ENCODE measurements around the gene FKBP3. TPM values are rescaled to one million over a fixed set of nuclear protein-coding genes. Genes with fewer than 3 reads are reported as not detected.
"Not testable (repeated sequence)": the region's sequence is repeated elsewhere in the genome, so short reads cannot be mapped to it uniquely, and the experiment has no call there.

The FKBP3 gene
- 58.0 and 59.3 TPM in 2 replicates for total RNA-seq

GRCh38 chr14:45134051-45134958 is at the start of gene FKBP3:
Gene FKBP3 (minus strand): TSS chr14:45134481. CDS start chr14:45134456, 25 bp downstream.
- H3K4me1 Mint-ChIP-seq (ENCODE audit: low read depth), result peaks cover 34% of the 10 kb centered on the region
- intact Hi-C loops (cut with micrococcal nuclease), result loop anchor here (1.0 kb wide), 7 partner anchors 20 to 237 kb away; partner anchors contain the start of genes MIS18BP1 and PRPF39
- H3K9me3 Mint-ChIP-seq, result no peaks in the 10 kb centered on the region
- peak within 1 kb of the TSS; percentile 98 for H3K4me3 Mint-ChIP-seq
- peaks cover 4% of the 10 kb centered on the region for H3K36me3 Mint-ChIP-seq (ENCODE audit: low read depth)
- no peaks in the 10 kb centered on the region for H3K27me3 Mint-ChIP-seq (ENCODE audit: insufficient read depth)
- DNase-seq (ENCODE audit: low spot score), result peak; percentile 93
- H3K27ac Mint-ChIP-seq, result peak within 1 kb of the TSS; percentile 97

GRCh38 chr14:45181806-45182205 is 47.5 kb upstream of the FKBP3 start:
- Mint-ChIP-seq H3K27ac (no peak overlapping the region), H3K4me1 (ENCODE audit: low read depth) (no peaks in the 10 kb centered on the region), H3K27me3 (ENCODE audit: insufficient read depth) (no peaks in the 10 kb centered on the region), H3K4me3 (no peak overlapping the region), H3K36me3 (ENCODE audit: low read depth) (peaks cover 7% of the 10 kb centered on the region), H3K9me3 (no peaks in the 10 kb centered on the region)
- intact Hi-C loops (cut with micrococcal nuclease), result no loop called here
- no peak for DNase-seq (ENCODE audit: low spot score)

DNA sequence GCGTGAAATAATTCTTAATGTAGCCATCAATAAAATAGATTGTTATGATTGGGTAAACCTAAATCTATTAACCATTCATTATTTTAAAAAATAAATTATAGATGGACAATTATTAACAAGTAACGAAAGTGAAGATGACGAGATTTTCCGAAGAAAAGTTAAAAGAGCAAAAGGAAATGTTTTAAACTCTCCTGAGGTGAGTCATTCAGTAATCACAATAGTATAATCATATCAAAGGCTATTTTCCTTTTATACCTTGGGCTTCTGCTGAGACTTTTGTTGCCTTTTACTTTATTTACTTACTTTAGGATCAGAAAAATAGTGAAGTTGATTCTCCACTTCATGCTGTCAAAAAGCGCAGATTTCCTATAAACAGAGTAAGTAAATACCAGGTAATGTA is 47.0 kb upstream of the FKBP3 start:
- peaks cover 4% of the 10 kb centered on the region for H3K36me3 Mint-ChIP-seq (ENCODE audit: low read depth)

DNA sequence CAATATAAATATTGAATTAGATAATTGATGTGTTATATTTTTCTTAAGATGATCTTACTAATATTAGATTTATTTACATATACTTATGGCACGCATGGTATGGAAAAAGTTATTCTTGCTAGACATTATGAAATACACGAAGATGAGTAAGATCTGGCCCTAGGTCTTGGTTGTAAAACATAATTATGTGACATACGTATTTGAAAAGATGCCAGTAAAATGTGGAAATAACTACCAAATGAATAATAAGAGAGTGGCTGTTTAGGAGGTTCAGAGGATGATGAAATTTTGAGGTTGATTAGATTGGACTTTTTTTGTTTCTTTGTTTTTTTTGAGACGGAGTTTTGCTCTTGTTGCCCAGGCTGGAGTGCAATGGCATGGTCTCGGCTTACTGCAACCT is 42.8 kb upstream of the FKBP3 start:
- no peaks in the 10 kb centered on the region for H3K9me3 Mint-ChIP-seq
- no peaks in the 10 kb centered on the region for H3K27me3 Mint-ChIP-seq (ENCODE audit: insufficient read depth)
- no peaks in the 10 kb centered on the region for H3K4me1 Mint-ChIP-seq (ENCODE audit: low read depth)
- DNase-seq (ENCODE audit: low spot score), result no peak
- no peak overlapping the region for H3K4me3 Mint-ChIP-seq
- intact Hi-C loops (cut with micrococcal nuclease), result no loop called here
- H3K27ac Mint-ChIP-seq, result no peak overlapping the region
- peaks cover 1% of the 10 kb centered on the region for H3K36me3 Mint-ChIP-seq (ENCODE audit: low read depth)

More for the DNA sequence above, 47.0 kb upstream of the FKBP3 start:
- intact Hi-C loops (cut with micrococcal nuclease), result no loop called here
- H3K9me3 Mint-ChIP-seq, result no peaks in the 10 kb centered on the region
- no peaks in the 10 kb centered on the region for H3K27me3 Mint-ChIP-seq (ENCODE audit: insufficient read depth)
- no peak for DNase-seq (ENCODE audit: low spot score)
- no peak overlapping the region for H3K4me3 Mint-ChIP-seq
- no peaks in the 10 kb centered on the region for H3K4me1 Mint-ChIP-seq (ENCODE audit: low read depth)
- H3K27ac Mint-ChIP-seq, result no peak overlapping the region

DNA sequence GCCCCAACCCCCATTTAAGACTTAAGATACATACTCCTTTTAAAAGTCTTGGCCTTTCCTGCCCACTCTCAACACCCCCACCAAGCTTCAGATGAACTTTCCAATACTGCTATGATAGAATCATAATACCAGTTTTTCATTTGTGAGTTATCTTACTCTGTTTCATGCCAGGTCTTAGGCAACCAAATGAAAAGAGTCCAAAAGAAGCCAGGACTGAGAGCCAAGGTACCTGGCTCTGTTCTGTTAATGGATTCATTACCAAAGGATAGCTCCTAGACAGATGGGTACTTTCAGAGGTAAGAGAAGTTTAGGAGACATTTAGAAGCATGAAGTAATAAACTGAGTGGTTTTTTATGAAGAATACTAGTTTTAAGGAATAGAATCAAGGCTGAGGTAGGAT is 35.6 kb upstream of the FKBP3 start:
- DNase-seq (ENCODE audit: low spot score), result no peak
- Mint-ChIP-seq H3K27ac (no peak overlapping the region), H3K9me3 (no peaks in the 10 kb centered on the region), H3K4me1 (ENCODE audit: low read depth) (no peaks in the 10 kb centered on the region), H3K36me3 (ENCODE audit: low read depth) (no peaks in the 10 kb centered on the region), H3K4me3 (no peak overlapping the region), H3K27me3 (ENCODE audit: insufficient read depth) (no peaks in the 10 kb centered on the region)
- intact Hi-C loops (cut with micrococcal nuclease), result no loop called here

- intact Hi-C loops (cut with micrococcal nuclease), result loop anchor here (1.0 to 5.0 kb wide), 3 partner anchors 46 to 112 kb away; partner anchors contain the start of gene MIS18BP1
- Mint-ChIP-seq H3K27me3 (ENCODE audit: insufficient read depth) (no peaks in the 10 kb centered on the region), H3K4me3 (no peak overlapping the region), H3K36me3 (ENCODE audit: low read depth) (peaks cover 6% of the 10 kb centered on the region), H3K4me1 (ENCODE audit: low read depth) (peaks cover 8% of the 10 kb centered on the region), H3K9me3 (no peaks in the 10 kb centered on the region), H3K27ac (no peak overlapping the region)
- DNase-seq (ENCODE audit: low spot score), result no peak
These were observed 21.8 kb upstream of the FKBP3 start for GRCh38 chr14:45156067-45156466.

DNA sequence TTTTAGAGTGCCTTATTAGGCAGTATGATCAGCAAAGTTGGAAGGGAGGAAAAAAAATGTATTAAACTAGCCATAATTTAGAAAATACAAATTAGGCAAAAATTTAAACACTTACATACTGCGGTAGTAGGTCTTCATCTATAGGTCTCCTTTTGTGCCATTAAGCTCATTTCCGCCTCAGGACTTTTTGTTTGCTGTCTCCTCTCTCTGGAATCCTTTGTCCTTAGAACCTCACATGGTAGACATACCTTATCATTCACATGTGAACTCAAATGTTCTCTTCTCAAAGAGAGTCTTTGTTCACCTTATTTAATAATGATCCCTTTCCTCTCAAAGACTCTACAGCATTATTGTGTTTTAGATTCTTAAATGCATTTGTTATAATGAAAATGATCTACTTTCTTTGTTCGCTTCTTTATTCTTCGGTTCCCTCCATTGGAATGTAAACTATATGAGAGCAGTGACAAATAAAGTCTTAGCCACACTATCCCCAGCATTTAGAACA is 16.2 kb upstream of the FKBP3 start:
- Mint-ChIP-seq H3K9me3 (no peaks in the 10 kb centered on the region), H3K36me3 (ENCODE audit: low read depth) (peaks cover 8% of the 10 kb centered on the region), H3K4me3 (no peak overlapping the region), H3K27ac (no peak overlapping the region), H3K27me3 (ENCODE audit: insufficient read depth) (no peaks in the 10 kb centered on the region), H3K4me1 (ENCODE audit: low read depth) (peaks cover 5% of the 10 kb centered on the region)
- DNase-seq (ENCODE audit: low spot score), result no peak
- intact Hi-C loops (cut with micrococcal nuclease), result no loop called here

DNA sequence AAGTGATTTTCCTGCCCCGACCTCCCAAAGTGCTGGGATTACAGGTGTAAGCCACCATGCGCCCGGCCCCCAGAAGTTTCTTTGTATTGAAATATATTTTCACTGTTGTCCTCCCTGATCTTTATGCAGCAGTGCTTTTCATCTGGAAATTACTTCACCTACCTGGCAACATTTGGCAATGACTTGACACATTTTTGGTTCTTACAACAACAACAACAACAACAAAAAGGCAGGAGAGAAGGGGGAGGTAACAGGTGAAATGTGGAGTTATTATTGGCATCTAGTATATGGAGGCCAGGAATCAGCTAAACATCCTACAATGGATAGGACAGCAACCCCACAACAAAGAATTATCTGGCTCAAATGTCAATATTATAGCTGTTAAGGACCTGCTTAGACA is 15.3 kb upstream of the FKBP3 start:
- peaks cover 15% of the 10 kb centered on the region for H3K36me3 Mint-ChIP-seq (ENCODE audit: low read depth)
- no peak overlapping the region for H3K27ac Mint-ChIP-seq
- no peak for DNase-seq (ENCODE audit: low spot score)
- no peaks in the 10 kb centered on the region for H3K27me3 Mint-ChIP-seq (ENCODE audit: insufficient read depth)
- H3K4me3 Mint-ChIP-seq, result no peak overlapping the region
- intact Hi-C loops (cut with micrococcal nuclease), result no loop called here
- no peaks in the 10 kb centered on the region for H3K9me3 Mint-ChIP-seq
- H3K4me1 Mint-ChIP-seq (ENCODE audit: low read depth), result peaks cover 13% of the 10 kb centered on the region

- peak overlapping the region; percentile 48 for H3K27ac Mint-ChIP-seq
- DNase-seq (ENCODE audit: low spot score), result no peak
- intact Hi-C loops (cut with micrococcal nuclease), result no loop called here
- no peak overlapping the region for H3K4me3 Mint-ChIP-seq
- no peaks in the 10 kb centered on the region for H3K27me3 Mint-ChIP-seq (ENCODE audit: insufficient read depth)
- H3K9me3 Mint-ChIP-seq, result no peaks in the 10 kb centered on the region
- H3K36me3 Mint-ChIP-seq (ENCODE audit: low read depth), result peaks cover 20% of the 10 kb centered on the region
- peaks cover 12% of the 10 kb centered on the region for H3K4me1 Mint-ChIP-seq (ENCODE audit: low read depth)
These were observed 10.9 kb upstream of the FKBP3 start for GRCh38 chr14:45145214-45145613.

- Mint-ChIP-seq H3K9me3 (no peaks in the 10 kb centered on the region), H3K27ac (peak overlapping the region; percentile 48), H3K4me3 (no peak overlapping the region), H3K27me3 (ENCODE audit: insufficient read depth) (no peaks in the 10 kb centered on the region), H3K4me1 (ENCODE audit: low read depth) (peaks cover 15% of the 10 kb centered on the region), H3K36me3 (ENCODE audit: low read depth) (peaks cover 21% of the 10 kb centered on the region)
- no peak for DNase-seq (ENCODE audit: low spot score)
- intact Hi-C loops (cut with micrococcal nuclease), result no loop called here
These were observed 10.4 kb upstream of the FKBP3 start for GRCh38 chr14:45144658-45145057.

- Mint-ChIP-seq H3K4me1 (ENCODE audit: low read depth) (peaks cover 26% of the 10 kb centered on the region), H3K36me3 (ENCODE audit: low read depth) (peaks cover 21% of the 10 kb centered on the region)
- intact Hi-C loops (cut with micrococcal nuclease); H3K27ac Mint-ChIP-seq; DNase-seq (ENCODE audit: low spot score); H3K9me3 Mint-ChIP-seq; H3K27me3 Mint-ChIP-seq (ENCODE audit: insufficient read depth); H3K4me3 Mint-ChIP-seq: not testable (repeated sequence)
These were observed 7.8 kb upstream of the FKBP3 start for GRCh38 chr14:45142083-45142482.

DNA sequence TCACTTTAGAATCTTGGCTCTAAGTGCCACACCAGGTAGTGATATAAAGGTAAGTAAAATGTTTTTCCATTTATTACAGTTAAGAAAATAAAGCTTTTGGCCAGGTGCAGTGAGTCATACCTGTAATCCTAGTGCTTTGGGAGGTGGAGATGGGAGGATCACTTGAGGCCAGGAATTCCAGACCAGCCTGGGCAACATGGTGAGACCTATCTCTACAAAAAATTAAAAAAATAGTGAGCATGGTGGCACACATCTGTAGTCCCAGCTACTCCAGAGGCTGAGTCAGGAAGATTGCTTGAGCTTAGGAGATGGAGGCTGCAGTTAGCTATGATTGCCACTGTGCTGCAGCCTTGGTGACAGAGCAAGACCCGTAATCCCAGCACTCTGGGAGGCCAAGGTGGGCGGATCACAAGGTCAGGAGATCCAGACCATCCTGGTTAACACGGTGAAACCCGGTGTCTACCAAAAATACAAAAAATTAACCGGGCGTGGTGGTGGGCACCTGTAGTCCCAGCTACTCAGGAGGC is 6.4 kb upstream of the FKBP3 start:
- Mint-ChIP-seq H3K27ac (no peak overlapping the region), H3K4me1 (ENCODE audit: low read depth) (peaks cover 28% of the 10 kb centered on the region), H3K9me3 (no peaks in the 10 kb centered on the region), H3K4me3 (no peak overlapping the region), H3K27me3 (ENCODE audit: insufficient read depth) (no peaks in the 10 kb centered on the region), H3K36me3 (ENCODE audit: low read depth) (peaks cover 17% of the 10 kb centered on the region)
- intact Hi-C loops (cut with micrococcal nuclease), result no loop called here
- no peak for DNase-seq (ENCODE audit: low spot score)

DNA sequence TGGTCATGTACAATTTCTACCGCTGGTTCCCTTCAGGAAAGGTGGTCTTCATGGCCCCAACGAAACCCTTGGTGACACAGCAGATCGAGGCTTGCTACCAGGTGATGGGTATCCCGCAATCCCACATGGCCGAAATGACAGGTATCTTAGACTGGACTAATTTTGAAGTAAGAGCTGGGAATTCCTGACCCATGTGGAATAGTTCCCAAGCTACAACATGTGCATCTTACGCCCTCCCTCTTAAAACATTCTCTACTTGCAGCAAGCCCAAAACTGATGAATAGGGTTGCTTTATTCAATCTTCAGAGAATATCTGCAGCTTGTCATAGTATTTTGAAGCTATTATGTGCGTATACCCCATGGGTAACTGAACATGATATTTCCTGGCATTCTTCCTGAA is 2.1 kb upstream of the FKBP3 start:
- no peak for DNase-seq (ENCODE audit: low spot score)
- no peaks in the 10 kb centered on the region for H3K27me3 Mint-ChIP-seq (ENCODE audit: insufficient read depth)
- intact Hi-C loops (cut with micrococcal nuclease), result loop anchor here (5.0 kb wide), 1 partner anchor 61 kb away; no protein-coding TSS in a partner anchor
- peak overlapping the region; percentile 98 for H3K4me3 Mint-ChIP-seq
- peaks cover 8% of the 10 kb centered on the region for H3K36me3 Mint-ChIP-seq (ENCODE audit: low read depth)
- no peaks in the 10 kb centered on the region for H3K9me3 Mint-ChIP-seq
- peaks cover 40% of the 10 kb centered on the region for H3K4me1 Mint-ChIP-seq (ENCODE audit: low read depth)
- H3K27ac Mint-ChIP-seq, result peak overlapping the region; percentile 97

Measured in activated T-helper 1 cell treated with anti-CD3 and anti-CD28 coated beads, Interleukin-12 subunit alpha, Interleukin-12 subunit beta, Interleukin-2, Interleukin-4 antibody, amounts not matched to agents 30 ng/mL and 10 ng/mL and 1 ng/mL, durations not matched to agents 14 hours and 24 hours and 36 hours (primary cell).